ENCODE measurements around the gene OTC.

- TF ChIP-seq CTCF (IDR thresholded peaks at IDR 0.05) (no peak), POLR2A (IDR thresholded peaks at IDR 0.05) (no peak)
Observed at GRCh38 chrX:38313190-38313589, 39.2 kb upstream of the OTC start.

Data from body of pancreas (tissue), 4 donors.